Measurements from ENCODE around the gene GOPC. TPM values are rescaled to one million over a fixed set of nuclear protein-coding genes. Genes with fewer than 3 reads are reported as not detected.

Gene GOPC
- total RNA-seq, 2 experiments from 2014 or later: 25.8 to 25.9 TPM

DNA sequence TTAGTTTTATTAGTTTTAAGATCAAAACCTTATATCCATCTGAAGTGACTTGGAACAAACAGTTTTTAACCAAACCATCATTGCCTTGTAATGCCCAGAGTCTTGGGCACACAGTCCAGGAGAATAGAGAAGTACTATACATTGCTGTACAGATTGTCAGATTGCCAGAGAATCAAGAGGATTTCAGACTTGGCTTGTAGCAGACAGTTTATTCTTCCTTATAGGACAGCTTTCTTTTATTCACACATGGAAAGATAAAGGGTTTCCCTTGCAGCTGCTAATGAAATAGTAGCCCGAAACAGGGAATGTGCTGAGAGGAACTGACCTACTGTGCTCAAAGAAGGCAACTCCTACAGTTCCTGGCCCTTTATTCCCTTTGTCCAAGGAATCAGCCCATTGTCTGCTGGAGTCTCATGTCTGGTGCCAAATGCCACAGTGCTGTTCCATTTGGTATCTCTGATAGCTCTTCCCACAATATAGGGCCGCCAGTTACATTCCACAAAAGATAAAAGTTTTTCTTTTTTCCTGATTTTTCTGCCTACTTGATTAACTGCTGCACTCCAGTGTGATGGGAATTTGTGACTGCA lies 89.2 kb downstream of the GOPC start:
- Mint-ChIP-seq H3K27ac (no peak overlapping the region), H3K36me3 (peaks cover 1% of the 10 kb centered on the region), H3K27me3 (peaks cover 7% of the 10 kb centered on the region), H3K9me3 (peaks cover 1% of the 10 kb centered on the region), H3K4me3 (no peak overlapping the region), H3K4me1 (no peaks in the 10 kb centered on the region)
- no peak for ATAC-seq (ENCODE audit: low read depth)
- POLR2A ChIA-PET: no interaction called here
- DNase-seq: no peak

- no peak for DNase-seq
- no peaks in the 10 kb centered on the region for H3K4me1 Mint-ChIP-seq
- POLR2A ChIA-PET: no interaction called here
- H3K27me3 Mint-ChIP-seq: peaks cover 7% of the 10 kb centered on the region
- no peak overlapping the region for H3K4me3 Mint-ChIP-seq
- H3K27ac Mint-ChIP-seq: no peak overlapping the region
- peaks cover 1% of the 10 kb centered on the region for H3K36me3 Mint-ChIP-seq
- ATAC-seq (ENCODE audit: low read depth): no peak
- peaks cover 1% of the 10 kb centered on the region for H3K9me3 Mint-ChIP-seq
Observed at GRCh38 chr6:117512056-117512828, 90.1 kb downstream of the GOPC start.

Other genes starting within 250 kb of the GOPC start
- not detected for gene ROS1, start 176.6 kb downstream of the GOPC start, total RNA-seq
- 1 to 10 TPM; 5.6 to 6.2 TPM for gene DCBLD1, start 119.8 kb downstream of the GOPC start, total RNA-seq
- 10 to 100 TPM; 24.1 to 25.1 TPM for gene NUS1, start 73.0 kb upstream of the GOPC start, total RNA-seq